Colon (tissue), 2 donors: ENCODE data around the gene SCUBE3.

Source experiments
- FAIRE-seq: peaks from 2 replicates; lab custom pipeline; 2012; peaks lifted over from hg19 to GRCh38; lab: Jason Lieb, UNC
- donor health status: control.
- donor health status: control.

Gene SCUBE3

DNA sequence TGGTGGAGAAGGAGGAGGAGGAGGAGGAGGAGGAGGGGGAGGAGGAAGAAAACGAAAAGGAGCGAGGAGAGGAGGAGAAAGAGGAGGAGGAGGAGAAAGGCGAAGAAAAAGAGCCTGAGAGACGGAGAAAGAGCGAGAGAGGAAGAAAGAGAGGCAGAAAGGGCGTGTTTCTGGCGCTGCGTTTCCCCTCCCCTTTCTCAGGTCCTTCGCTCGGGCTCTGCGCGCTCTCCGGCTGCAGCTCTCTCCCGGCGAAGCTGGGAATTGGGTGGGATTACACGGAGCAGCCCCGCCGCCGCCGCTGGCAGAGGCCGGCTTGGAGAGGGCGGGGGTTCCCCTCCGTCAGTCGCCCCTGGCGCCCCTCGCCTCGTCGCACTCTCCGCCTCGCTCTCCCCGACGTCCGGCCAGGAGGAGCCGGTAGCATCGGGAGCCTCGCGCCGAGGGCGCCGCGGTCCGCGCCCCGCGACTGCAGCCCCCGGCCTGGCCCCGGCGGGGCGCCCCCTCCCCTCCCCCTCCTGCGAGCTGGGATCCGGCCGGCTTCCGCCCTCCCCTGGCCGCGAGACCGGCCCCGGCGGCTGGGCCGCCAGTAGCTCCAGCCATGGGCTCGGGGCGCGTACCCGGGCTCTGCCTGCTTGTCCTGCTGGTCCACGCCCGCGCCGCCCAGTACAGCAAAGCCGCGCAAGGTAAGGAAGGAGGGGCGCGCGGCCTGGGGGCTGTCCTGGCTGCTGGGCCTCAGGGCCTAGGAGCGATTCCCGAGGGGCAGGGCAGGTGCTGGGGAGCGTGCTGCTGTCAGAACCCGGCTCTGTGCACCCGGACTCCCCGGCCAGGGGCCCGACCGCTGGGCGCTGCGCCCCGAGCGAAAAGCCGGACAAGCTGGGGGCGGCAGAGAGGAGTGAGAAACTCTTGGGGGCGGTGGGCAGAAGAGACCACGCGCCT, at the start of gene SCUBE3:
TSS of gene SCUBE3 (plus strand) at position 133 of the 933 bp plus-strand sequence. CDS start at position 596, 463 bp downstream.
- no peak for FAIRE-seq

GRCh38 chr6:35164277-35164676, 49.5 kb upstream of the SCUBE3 start:
- FAIRE-seq, result no peak

GRCh38 chr6:35164868-35165267, 48.9 kb upstream of the SCUBE3 start:
- FAIRE-seq, result no peak

DNA sequence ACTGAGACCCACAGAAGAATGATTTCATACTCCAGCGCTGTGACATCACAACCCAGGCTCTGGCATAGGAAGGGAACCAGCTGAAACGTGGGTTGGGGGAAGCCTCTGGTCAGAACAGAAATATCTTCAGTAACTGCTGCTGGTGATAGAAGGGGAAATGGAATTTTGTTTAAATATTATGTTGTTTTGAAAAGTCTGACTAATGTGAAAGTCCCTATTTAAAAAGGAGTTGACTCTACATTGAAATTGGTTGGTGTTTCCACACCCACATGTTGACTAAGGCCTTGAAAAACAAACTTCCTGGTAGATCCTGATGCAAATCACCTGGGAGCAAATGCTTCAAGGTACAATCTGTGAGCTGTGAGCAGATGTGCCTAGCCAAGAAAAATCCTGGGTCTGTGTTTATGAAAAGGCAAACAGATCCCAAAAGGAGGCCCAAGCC, 48.1 kb upstream of the SCUBE3 start:
- FAIRE-seq, result no peak

DNA sequence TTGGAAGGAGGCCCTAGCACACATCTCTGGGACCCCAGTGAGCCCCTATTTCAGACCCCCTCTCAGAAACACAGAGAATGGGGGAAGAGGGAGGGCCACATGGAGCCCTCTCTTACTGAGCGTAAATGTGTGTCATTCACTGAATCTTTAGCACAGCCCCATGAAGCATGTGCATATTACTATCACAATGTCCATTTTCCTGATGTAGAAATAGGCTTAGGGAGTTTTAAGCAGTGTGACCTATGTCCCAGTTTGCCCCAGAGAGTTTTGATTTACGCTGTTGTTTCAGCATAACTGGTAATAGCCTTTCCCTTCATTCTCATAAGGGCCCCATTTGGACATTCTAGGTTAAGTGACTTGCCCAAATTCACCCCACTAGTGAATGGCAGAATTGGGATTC, 47.6 kb upstream of the SCUBE3 start:
- no peak for FAIRE-seq

DNA sequence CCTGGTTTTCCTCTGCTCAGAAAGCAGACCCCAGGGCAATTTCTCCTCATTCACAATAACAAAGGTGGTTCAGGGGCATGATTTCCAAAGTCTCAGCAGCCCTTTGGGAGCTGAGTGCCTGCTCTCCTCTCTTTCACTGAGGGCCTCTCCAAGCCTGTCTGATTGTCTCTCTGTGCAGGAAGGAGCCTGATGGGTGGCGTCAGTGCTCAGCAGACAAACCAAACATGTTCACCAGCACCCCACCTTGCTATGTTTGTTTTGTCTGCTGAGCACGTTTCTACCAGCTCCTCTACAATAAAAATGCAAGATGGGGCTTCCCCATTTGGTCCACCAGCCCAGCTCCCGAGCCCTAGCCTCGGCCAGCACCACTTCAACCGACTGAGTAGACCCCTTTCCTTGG, 47.2 kb upstream of the SCUBE3 start:
- no peak for FAIRE-seq

- FAIRE-seq, result no peak
Measured at GRCh38 chr6:35167505-35167904, 46.3 kb upstream of the SCUBE3 start.

- no peak for FAIRE-seq
Measured at GRCh38 chr6:35168461-35168861, 45.3 kb upstream of the SCUBE3 start.

GRCh38 chr6:35170166-35170565, 43.6 kb upstream of the SCUBE3 start:
- FAIRE-seq, result no peak

GRCh38 chr6:35170891-35171290, 42.9 kb upstream of the SCUBE3 start:
- FAIRE-seq, result no peak

DNA sequence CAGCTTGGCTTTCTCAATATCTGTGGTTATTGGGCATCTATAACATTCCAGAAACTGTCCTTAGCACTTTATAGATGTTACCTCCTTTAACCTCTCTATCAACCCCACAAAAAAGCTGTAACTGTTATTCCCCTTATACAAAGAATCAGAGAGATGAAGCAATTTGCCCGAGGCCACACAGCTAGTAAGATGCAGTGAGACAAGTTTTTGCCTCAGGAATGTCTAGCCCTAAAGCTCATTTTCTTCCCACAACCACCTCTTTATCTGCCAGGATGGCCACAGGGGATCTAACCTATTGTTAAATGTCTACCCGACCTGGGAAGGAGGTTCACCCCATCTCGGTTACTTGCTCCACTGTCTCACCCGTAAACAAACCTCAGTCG, 40.7 kb upstream of the SCUBE3 start:
- FAIRE-seq, result no peak

DNA sequence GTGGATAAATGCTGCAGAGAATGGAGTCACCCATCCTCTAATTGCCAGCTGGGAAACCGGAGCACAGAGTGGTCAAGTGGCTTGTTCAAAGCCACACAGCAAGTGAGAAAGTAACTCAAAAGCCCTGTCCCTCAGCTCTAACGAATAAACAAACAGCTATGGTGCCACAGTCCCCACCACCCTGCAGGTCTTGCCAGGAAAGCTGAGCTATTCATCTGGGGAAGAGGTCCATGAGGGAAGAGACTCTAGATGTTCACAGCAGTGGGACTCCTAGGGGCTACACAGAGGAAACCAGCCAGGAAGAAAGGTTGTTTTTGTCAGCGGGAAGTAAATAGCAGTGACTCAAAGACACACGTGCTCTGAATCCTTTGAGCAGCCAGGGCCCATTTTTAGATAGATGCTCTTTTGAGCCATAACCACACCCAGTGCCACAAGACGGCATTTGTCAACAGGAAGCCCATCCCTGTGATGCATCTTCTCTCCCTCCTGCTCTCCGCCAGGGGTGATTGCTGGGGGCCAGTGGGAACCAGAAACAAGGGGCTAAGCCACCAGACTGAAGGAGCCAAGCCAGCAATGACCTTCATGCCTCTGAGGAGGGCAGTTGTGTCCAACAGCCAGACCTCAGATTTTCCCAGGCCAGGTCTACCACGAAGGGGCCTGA, 40.2 kb upstream of the SCUBE3 start:
- FAIRE-seq, result no peak

GRCh38 chr6:35174088-35174434, 39.7 kb upstream of the SCUBE3 start:
- no peak for FAIRE-seq

DNA sequence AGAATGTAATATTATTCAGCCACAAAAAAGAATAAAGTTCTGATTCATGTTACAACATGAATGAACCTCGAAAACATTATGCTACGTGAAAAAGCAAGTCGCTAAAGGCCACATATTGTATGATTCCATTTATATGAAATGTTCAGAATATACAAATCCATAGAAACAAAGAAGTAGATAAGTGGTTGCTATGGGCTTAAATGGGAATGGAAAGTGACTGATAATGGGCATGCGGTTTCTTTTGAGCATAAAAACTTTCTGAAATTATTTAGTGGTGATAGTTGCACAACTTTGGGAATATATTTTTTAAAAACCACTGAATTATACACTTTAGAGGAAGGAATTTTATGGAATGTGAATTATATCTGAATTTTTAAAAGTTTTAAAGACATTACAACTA, 39.3 kb upstream of the SCUBE3 start:
- no peak for FAIRE-seq

DNA sequence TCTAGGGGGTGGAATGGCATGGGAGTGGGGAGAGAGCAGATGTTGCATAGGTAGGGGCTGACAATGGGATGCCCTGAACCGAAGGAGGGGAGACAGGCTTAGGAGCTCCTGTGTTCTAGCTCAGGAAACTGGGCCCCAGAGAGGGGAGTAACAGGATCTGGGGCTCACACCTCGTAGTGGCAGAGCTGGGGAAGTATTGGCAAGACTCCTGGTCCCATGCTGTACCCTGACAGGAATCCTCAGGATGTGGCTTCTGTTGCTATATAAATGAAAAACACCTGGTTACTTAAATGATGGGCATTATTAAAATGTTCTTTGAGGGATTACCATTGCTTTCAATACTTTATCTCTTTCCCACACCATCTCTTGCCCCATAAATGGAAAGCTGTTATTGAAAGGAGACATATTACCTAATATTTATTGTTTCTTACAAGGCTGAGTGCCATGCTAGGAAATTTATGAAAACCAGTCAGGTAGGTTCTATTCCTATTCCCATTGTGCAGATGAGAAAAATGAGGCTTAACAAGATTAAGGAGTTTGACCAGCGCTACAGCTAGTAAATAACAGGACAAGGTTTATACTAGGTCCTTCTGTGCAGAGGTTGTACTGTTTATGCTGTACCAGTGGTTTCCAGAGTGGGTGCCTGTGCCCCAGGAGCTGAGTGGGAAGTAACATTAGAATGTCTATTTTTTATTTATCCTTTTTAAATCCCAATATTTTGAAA, 37.3 kb upstream of the SCUBE3 start:
- FAIRE-seq, result no peak

GRCh38 chr6:35177157-35177556, 36.6 kb upstream of the SCUBE3 start:
- FAIRE-seq, result no peak

DNA sequence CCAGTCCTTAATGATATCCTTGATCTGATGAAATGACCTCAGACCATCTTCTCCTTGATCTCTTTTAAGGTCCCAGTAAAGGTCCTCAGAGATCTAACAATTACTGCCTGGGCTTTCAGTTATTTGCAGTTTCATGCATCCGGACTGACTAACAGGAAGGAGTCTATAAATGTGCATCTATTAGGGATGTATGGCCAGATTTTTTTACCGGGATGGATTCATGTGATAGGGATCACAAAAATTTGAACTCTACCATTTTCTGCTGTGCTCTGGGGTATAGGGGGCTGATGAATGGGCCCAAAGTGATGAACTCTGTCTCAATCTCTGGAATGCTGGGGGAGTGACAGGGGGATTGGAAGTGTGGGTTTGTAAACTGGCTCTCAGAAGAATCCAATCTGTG, 36.2 kb upstream of the SCUBE3 start:
- no peak for FAIRE-seq

DNA sequence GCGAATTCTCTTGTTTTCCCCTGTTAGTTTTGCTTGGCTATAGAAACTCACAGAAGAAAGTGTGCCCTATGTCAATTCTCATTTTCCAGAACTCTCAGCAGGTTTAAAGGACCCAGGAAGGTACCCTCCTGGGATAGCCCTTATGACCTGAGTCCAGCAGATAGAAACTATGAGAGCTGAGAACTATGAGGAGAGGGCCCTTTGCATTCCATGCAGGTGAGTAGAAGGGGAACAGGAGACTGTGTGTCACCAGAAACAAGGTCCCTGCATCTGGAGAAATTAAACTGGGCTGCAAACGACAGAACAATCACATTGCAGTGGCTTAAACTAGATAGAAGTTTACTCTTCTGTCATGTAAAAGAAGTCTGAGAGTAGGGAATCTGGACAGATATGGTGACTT, 35.7 kb upstream of the SCUBE3 start:
- FAIRE-seq, result no peak

DNA sequence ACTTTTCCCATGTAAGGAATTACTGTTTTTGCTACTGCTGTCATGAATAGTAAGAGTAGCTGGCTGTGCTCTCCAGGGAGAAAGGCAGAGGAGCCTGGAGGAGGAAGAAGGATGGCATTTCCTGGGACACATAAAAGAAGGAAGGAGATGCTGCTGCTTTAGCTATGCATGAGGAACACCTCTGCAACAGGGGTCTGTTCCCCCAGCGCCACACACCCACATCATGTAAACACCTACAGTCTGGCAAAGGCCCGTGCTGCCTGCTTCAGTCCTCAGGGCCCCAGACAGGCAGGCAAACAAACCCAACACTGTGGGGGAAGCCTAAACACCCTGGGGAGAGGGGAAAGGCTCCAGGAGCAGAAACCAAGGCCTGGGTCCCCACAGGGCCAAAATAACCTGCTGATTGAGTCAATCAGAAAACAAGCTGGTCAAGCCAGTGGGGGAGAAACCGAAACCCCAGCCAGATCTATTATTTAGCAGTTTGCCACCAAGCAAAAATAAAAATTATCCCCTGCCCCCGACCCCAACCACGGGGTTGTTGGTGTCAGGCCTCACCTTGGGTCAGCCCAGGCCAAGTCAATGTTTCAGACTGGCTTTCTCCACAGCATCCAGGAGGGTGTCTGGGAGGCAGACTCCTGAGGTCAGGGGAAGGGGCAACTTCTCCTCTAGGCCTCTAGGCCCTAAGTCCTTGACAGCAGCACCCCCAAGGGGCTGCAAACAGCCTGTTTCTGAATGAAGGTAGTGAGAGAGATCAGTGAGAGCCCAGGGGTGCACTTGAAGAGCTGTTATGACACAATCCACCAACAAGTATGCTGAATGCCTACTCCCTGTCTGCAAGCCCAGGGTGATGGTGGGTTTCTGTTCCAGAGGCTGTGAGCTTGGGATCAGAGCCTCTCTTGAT, 34.6 kb upstream of the SCUBE3 start:
- FAIRE-seq, result no peak

- FAIRE-seq, result no peak
Measured at GRCh38 chr6:35179901-35180535, 33.7 kb upstream of the SCUBE3 start.

- FAIRE-seq, result no peak
Measured at GRCh38 chr6:35181308-35181932, 32.3 kb upstream of the SCUBE3 start.
